Ascending aorta (tissue), 2 donors: ENCODE measurements around the gene PGP. TPM values are rescaled to one million over a fixed set of nuclear protein-coding genes. Genes with fewer than 3 reads are reported as not detected.

Experiments
- DNase-seq, 2 donors: peaks; one replicate each; pipeline ENCODE4 v3.0.0-alpha.2; 2019; ENCODE audit warnings: low spot score in 2 of 2
- H3K27ac ChIP-seq, 2 donors: fragments of 200-600 bp; sonication (generic); one replicate each; pipeline ENCODE4 v1.5.1; 2016 to 2017; ENCODE audit warnings: mild to moderate bottlenecking in 1 of 2
- H3K27me3 ChIP-seq: fragments of 200-600 bp; sonication (generic); one replicate; pipeline ENCODE4 v1.5.1; 2017
- H3K36me3 ChIP-seq, 2 donors: fragments of 200-600 bp; sonication (generic); one replicate each; pipeline ENCODE4 v1.5.1; 2016
- H3K4me1 ChIP-seq, 2 donors: fragments of 200-600 bp; sonication (generic); one replicate each; pipeline ENCODE4 v1.5.1; 2016 to 2017; ENCODE audit warnings: mild to moderate bottlenecking in 1 of 2
- H3K4me3 ChIP-seq, 2 donors: fragments of 200-600 bp; sonication (generic); one replicate each; pipeline ENCODE4 v1.5.1; 2016 to 2017; ENCODE audit warnings: mild to moderate bottlenecking in 1 of 2
- H3K9me3 ChIP-seq, 2 donors: fragments of 200-600 bp; sonication (generic); one replicate each; pipeline ENCODE4 v1.5.1; 2016
- CTCF ChIP-seq, 3 experiments: fragments of 200-600 bp in 2 of 3; fragments of 450-650 bp in 1 of 3; sonication (generic) in 2 of 3; IDR thresholded peaks; one replicate each; pipeline ENCODE4 v1.5.1; 2016 to 2019; ENCODE audit warnings: antibody characterized with exemption in 3 of 3, mild to moderate bottlenecking in 1 of 3, moderate library complexity in 1 of 3
- intact Hi-C: fragments of 100-400 bp; cut with DNase I; formaldehyde crosslinking; loops from one replicate; pipeline ENCODE4 v1.15.1; 2023
- total RNA-seq: library from RNA; depleted of rRNA; stranded (reverse); fragments of >200 nt; gene quantifications from one replicate; pipeline ENCODE4 v1.1.0, GENCODE V29; 2016

PGP gene
- total RNA-seq, 1 donor from 2014 or later, result 21.5 TPM

- H3K36me3 ChIP-seq, result peaks cover 36 to 56% of the 10 kb centered on the region in 2 donors
Observed at GRCh38 chr16:2177561-2177960, 37.1 kb downstream of the PGP start.

GRCh38 chr16:2177101-2177500 lies 37.5 kb downstream of the PGP start:
- H3K36me3 ChIP-seq, result peaks cover 40 to 60% of the 10 kb centered on the region in 2 donors
- no peak overlapping the region for H3K4me3 ChIP-seq
- DNase-seq, result no peak
- no peaks in the 10 kb centered on the region for H3K9me3 ChIP-seq
- no peaks in the 10 kb centered on the region for H3K4me1 ChIP-seq
- no peak for TF ChIP-seq CTCF (IDR thresholded peaks at IDR 0.05)
- no peak overlapping the region for H3K27ac ChIP-seq
- no peaks in the 10 kb centered on the region for H3K27me3 ChIP-seq
- intact Hi-C loops, result no loop called here

More at GRCh38 chr16:2177561-2177960, 37.1 kb downstream of the PGP start:
- H3K4me1 ChIP-seq, result no peaks in the 10 kb centered on the region
- intact Hi-C loops, result no loop called here
- no peak for DNase-seq
- no peak overlapping the region for H3K27ac ChIP-seq
- no peak overlapping the region for H3K4me3 ChIP-seq
- no peaks in the 10 kb centered on the region for H3K9me3 ChIP-seq
- H3K27me3 ChIP-seq, result no peaks in the 10 kb centered on the region
- TF ChIP-seq CTCF (IDR thresholded peaks at IDR 0.05), result no peak

- Histone ChIP-seq H3K36me3 (peaks cover 43 to 71% of the 10 kb centered on the region in 2 donors), H3K27ac (no peak overlapping the region), H3K4me1 (no peaks in the 10 kb centered on the region), H3K9me3 (no peaks in the 10 kb centered on the region), H3K27me3 (no peaks in the 10 kb centered on the region), H3K4me3 (no peak overlapping the region)
- no peak for DNase-seq
- intact Hi-C loops, result no loop called here
- no peak for TF ChIP-seq CTCF (IDR thresholded peaks at IDR 0.05)
Observed at GRCh38 chr16:2176047-2176446, 38.6 kb downstream of the PGP start.

GRCh38 chr16:2175454-2175853 lies 39.2 kb downstream of the PGP start:
- DNase-seq, result no peak
- H3K27ac ChIP-seq, result no peak overlapping the region
- H3K9me3 ChIP-seq, result no peaks in the 10 kb centered on the region
- H3K27me3 ChIP-seq, result no peaks in the 10 kb centered on the region
- no peak overlapping the region for H3K4me3 ChIP-seq
- no peaks in the 10 kb centered on the region for H3K4me1 ChIP-seq
- intact Hi-C loops, result no loop called here
- peaks cover 43 to 76% of the 10 kb centered on the region in 2 donors for H3K36me3 ChIP-seq
- TF ChIP-seq CTCF (IDR thresholded peaks at IDR 0.05), result no peak

- H3K36me3 ChIP-seq, result peaks cover 45 to 78% of the 10 kb centered on the region in 2 donors
- no peaks in the 10 kb centered on the region for H3K27me3 ChIP-seq
- DNase-seq, result no peak
- no peak for TF ChIP-seq CTCF (IDR thresholded peaks at IDR 0.05)
- H3K4me1 ChIP-seq, result no peaks in the 10 kb centered on the region
- H3K9me3 ChIP-seq, result no peaks in the 10 kb centered on the region
- no peak overlapping the region for H3K4me3 ChIP-seq
- intact Hi-C loops, result no loop called here
- H3K27ac ChIP-seq, result no peak overlapping the region
Observed at GRCh38 chr16:2174396-2175131, 40.1 kb downstream of the PGP start.
